ENCODE measurements around the gene CD70.

DNA sequence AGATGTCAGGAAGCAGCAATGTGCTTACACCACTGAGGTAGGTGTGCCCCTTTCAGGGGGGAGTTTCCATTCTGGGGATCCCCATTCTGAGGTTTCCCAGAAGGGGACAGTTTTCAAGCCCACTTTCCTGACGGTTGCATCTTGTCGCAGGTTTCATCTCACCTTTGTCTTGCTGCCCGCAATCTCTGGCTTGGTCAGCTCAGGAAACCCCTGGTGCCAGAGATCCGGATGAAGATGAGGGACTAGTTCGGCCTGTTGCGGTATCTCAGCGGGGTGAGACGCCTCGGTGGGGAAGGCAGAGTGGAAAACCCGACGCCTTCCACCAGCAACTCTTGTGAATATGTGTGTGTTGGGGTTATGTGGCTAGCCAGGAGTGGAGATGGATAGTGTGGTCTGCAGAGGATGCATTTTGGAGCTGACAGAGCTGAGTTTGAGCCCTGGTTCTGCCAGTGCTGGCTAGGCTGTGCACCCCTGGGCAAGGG lies 47.0 kb downstream of the CD70 start:
- TF ChIP-seq, protein P1, sequence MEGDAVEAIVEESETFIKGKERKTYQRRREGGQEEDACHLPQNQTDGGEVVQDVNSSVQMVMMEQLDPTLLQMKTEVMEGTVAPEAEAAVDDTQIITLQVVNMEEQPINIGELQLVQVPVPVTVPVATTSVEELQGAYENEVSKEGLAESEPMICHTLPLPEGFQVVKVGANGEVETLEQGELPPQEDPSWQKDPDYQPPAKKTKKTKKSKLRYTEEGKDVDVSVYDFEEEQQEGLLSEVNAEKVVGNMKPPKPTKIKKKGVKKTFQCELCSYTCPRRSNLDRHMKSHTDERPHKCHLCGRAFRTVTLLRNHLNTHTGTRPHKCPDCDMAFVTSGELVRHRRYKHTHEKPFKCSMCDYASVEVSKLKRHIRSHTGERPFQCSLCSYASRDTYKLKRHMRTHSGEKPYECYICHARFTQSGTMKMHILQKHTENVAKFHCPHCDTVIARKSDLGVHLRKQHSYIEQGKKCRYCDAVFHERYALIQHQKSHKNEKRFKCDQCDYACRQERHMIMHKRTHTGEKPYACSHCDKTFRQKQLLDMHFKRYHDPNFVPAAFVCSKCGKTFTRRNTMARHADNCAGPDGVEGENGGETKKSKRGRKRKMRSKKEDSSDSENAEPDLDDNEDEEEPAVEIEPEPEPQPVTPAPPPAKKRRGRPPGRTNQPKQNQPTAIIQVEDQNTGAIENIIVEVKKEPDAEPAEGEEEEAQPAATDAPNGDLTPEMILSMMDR (IDR thresholded peaks at IDR 0.05), result no peak
- TF ChIP-seq REST (IDR thresholded peaks at IDR 0.05; ENCODE audit: insufficient read depth in 1 of 2, low read depth in 2 of 2, low read length in 1 of 2) (no peak), POLR2AphosphoS5 (IDR thresholded peaks at IDR 0.05; ENCODE audit: low read depth, low read length) (no peak)

Data from Panc1 (cell line).